GM12873 (cell line): Measurements from ENCODE around the gene COL4A3.
A peak's percentile ranks its signal among the peaks of the same experiment; 100 is the strongest.

Experiments
- CTCF ChIP-seq: IDR thresholded peaks from 2 replicates; pipeline ENCODE4 v1.5.1; 2012; ENCODE audit warnings: low read depth, mild to moderate bottlenecking, moderate library complexity, low read length, control low read depth; ENCODE audit not compliant: insufficient read depth; ENCODE audit errors: missing control alignments

The COL4A3 gene

GRCh38 chr2:227234429-227234828 is 70.0 kb downstream of the COL4A3 start:
- TF ChIP-seq CTCF, result no peak

GRCh38 chr2:227237786-227238185 is 73.4 kb downstream of the COL4A3 start:
- no peak for TF ChIP-seq CTCF

GRCh38 chr2:227238238-227239237 is 74.1 kb downstream of the COL4A3 start:
- TF ChIP-seq CTCF, result peak; percentile 87

- no peak for TF ChIP-seq CTCF
These were observed 76.6 kb downstream of the COL4A3 start for GRCh38 chr2:227241005-227241404.

GRCh38 chr2:227248876-227249275 is 84.5 kb downstream of the COL4A3 start:
- no peak for TF ChIP-seq CTCF

GRCh38 chr2:227252831-227253230 is 88.4 kb downstream of the COL4A3 start:
- TF ChIP-seq CTCF, result no peak

- no peak for TF ChIP-seq CTCF
These were observed 92.2 kb downstream of the COL4A3 start for GRCh38 chr2:227256605-227257004.
